ENCODE measurements around the gene MPZL1. TPM values are rescaled to one million over a fixed set of nuclear protein-coding genes. Genes with fewer than 3 reads are reported as not detected.

The MPZL1 gene
- total RNA-seq, 1 experiment from 2014 or later = 273 TPM

GRCh38 chr1:167821356-167821685 lies 99.5 kb downstream of the MPZL1 start:
- H3K4me3 ChIP-seq (ENCODE audit: low read depth, low read length) = no peak overlapping the region
- DNase-seq = no peak
- 0 out of 2 replicates have a peak, but pooled peaks cover 2% of the 10 kb centered on the region for H3K9me3 ChIP-seq
- H3K4me1 Mint-ChIP-seq (ENCODE audit: low read depth, unreplicated experiment) = peaks cover 25% of the 10 kb centered on the region
- H3K4me3 Mint-ChIP-seq (ENCODE audit: unreplicated experiment) = no peak overlapping the region
- peaks cover 27% of the 10 kb centered on the region for H3K4me1 ChIP-seq
- CTCF ChIA-PET = no interaction called here
- H3K36me3 Mint-ChIP-seq (ENCODE audit: insufficient read depth, unreplicated experiment) = no peaks in the 10 kb centered on the region
- no TSS peak for BruUV-seq (replicated peaks)
- no peak for TF ChIP-seq CTCF (IDR thresholded peaks at IDR 0.05; ENCODE audit: insufficient read depth in 1 of 2, low read depth in 1 of 2, low read length in 1 of 2, severe bottlenecking in 1 of 2, unreplicated experiment in 1 of 2)
- H3K36me3 ChIP-seq (ENCODE audit: control insufficient read depth, insufficient read depth, low read length) = no peaks in the 10 kb centered on the region
- intact Hi-C loops (cut with micrococcal nuclease; ENCODE audit: unreplicated experiment) = loop anchor here (5.0 kb wide), 1 partner anchor 106 kb away; no protein-coding TSS in a partner anchor
- POLR2A ChIA-PET = no interaction called here
- H3K27me3 ChIP-seq (replicated peaks; ENCODE audit: control insufficient read depth, insufficient read depth, low read length) = no peaks in the 10 kb centered on the region
- H3K27ac Mint-ChIP-seq (ENCODE audit: unreplicated experiment) = peak overlapping the region; percentile 12
- no peaks in the 10 kb centered on the region for H3K27me3 Mint-ChIP-seq (ENCODE audit: insufficient read depth, unreplicated experiment)
- no peaks in the 10 kb centered on the region for H3K9me3 Mint-ChIP-seq (ENCODE audit: unreplicated experiment)

- Mint-ChIP-seq H3K27ac (ENCODE audit: unreplicated experiment) (peak overlapping the region; percentile 65), H3K27me3 (ENCODE audit: insufficient read depth, unreplicated experiment) (no peaks in the 10 kb centered on the region), H3K9me3 (ENCODE audit: unreplicated experiment) (no peaks in the 10 kb centered on the region), H3K4me1 (ENCODE audit: low read depth, unreplicated experiment) (peaks cover 25% of the 10 kb centered on the region), H3K4me3 (ENCODE audit: unreplicated experiment) (no peak overlapping the region), H3K36me3 (ENCODE audit: insufficient read depth, unreplicated experiment) (no peaks in the 10 kb centered on the region)
- Histone ChIP-seq H3K9me3 (no peaks in the 10 kb centered on the region), H3K4me1 (peaks cover 22% of the 10 kb centered on the region), H3K4me3 (ENCODE audit: low read depth, low read length) (no peak overlapping the region), H3K36me3 (ENCODE audit: control insufficient read depth, insufficient read depth, low read length) (no peaks in the 10 kb centered on the region), H3K27me3 (replicated peaks; ENCODE audit: control insufficient read depth, insufficient read depth, low read length) (no peaks in the 10 kb centered on the region)
- ChIA-PET POLR2A (interaction anchor here (0.5 kb wide), 1 partner anchor 106 kb away, joined by 4 read pairs; no protein-coding TSS in a partner anchor), CTCF (no interaction called here)
- intact Hi-C loops (cut with micrococcal nuclease; ENCODE audit: unreplicated experiment) = loop anchor here (5.0 kb wide), 1 partner anchor 105 kb away; no protein-coding TSS in a partner anchor
- no peak for DNase-seq
- no TSS peak for BruUV-seq (replicated peaks)
- no peak for TF ChIP-seq CTCF (IDR thresholded peaks at IDR 0.05; ENCODE audit: insufficient read depth in 1 of 2, low read depth in 1 of 2, low read length in 1 of 2, severe bottlenecking in 1 of 2, unreplicated experiment in 1 of 2)
Measured at GRCh38 chr1:167821969-167822685, 100.3 kb downstream of the MPZL1 start.

GRCh38 chr1:167824163-167824794 lies 102.5 kb downstream of the MPZL1 start:
- Mint-ChIP-seq H3K9me3 (ENCODE audit: unreplicated experiment) (no peaks in the 10 kb centered on the region), H3K4me3 (ENCODE audit: unreplicated experiment) (no peak overlapping the region), H3K4me1 (ENCODE audit: low read depth, unreplicated experiment) (peaks cover 25% of the 10 kb centered on the region), H3K27me3 (ENCODE audit: insufficient read depth, unreplicated experiment) (no peaks in the 10 kb centered on the region), H3K36me3 (ENCODE audit: insufficient read depth, unreplicated experiment) (no peaks in the 10 kb centered on the region), H3K27ac (ENCODE audit: unreplicated experiment) (no peak overlapping the region)
- Histone ChIP-seq H3K27me3 (replicated peaks; ENCODE audit: control insufficient read depth, insufficient read depth, low read length) (no peaks in the 10 kb centered on the region), H3K36me3 (ENCODE audit: control insufficient read depth, insufficient read depth, low read length) (no peaks in the 10 kb centered on the region), H3K4me1 (peaks cover 17% of the 10 kb centered on the region), H3K4me3 (ENCODE audit: low read depth, low read length) (no peak overlapping the region), H3K9me3 (no peaks in the 10 kb centered on the region)
- no TSS peak for BruUV-seq (replicated peaks)
- no peak for TF ChIP-seq CTCF (IDR thresholded peaks at IDR 0.05; ENCODE audit: insufficient read depth in 1 of 2, low read depth in 1 of 2, low read length in 1 of 2, severe bottlenecking in 1 of 2, unreplicated experiment in 1 of 2)
- POLR2A ChIA-PET = no interaction called here
- no peak for DNase-seq
- CTCF ChIA-PET = no interaction called here
- intact Hi-C loops (cut with micrococcal nuclease; ENCODE audit: unreplicated experiment) = loop anchor here (5.0 kb wide), 1 partner anchor 103 kb away; no protein-coding TSS in a partner anchor
